GM15510 (cell line): ENCODE data around the gene PTPN9.

Experiments used
- POLR2A ChIP-seq: IDR thresholded peaks from 3 replicates; pipeline ENCODE4 v1.6.1; 2011; ENCODE audit warnings: borderline replicate concordance; ENCODE audit not compliant: insufficient read length; ENCODE audit errors: extremely low read depth

The PTPN9 gene

DNA sequence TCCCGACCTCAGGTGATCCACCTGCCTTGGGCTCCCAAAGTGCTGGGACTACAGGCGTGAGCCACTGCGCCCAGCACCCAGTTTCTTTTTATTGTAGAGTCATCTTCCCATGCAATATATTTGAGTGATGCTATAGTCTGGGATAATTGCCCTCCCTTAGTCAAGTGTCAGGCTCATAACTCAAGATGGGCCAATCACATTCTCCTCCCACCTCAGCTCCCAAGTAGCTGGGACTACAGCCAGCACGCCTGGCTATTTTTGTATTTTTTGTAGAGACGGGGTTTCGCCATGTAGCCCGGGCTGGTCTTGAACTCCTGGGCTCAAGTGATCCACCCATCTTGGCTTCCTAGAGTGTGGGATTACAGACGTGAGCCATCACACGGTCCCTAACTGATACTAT, 15.2 kb upstream of the PTPN9 start:
- no peak for TF ChIP-seq POLR2A

DNA sequence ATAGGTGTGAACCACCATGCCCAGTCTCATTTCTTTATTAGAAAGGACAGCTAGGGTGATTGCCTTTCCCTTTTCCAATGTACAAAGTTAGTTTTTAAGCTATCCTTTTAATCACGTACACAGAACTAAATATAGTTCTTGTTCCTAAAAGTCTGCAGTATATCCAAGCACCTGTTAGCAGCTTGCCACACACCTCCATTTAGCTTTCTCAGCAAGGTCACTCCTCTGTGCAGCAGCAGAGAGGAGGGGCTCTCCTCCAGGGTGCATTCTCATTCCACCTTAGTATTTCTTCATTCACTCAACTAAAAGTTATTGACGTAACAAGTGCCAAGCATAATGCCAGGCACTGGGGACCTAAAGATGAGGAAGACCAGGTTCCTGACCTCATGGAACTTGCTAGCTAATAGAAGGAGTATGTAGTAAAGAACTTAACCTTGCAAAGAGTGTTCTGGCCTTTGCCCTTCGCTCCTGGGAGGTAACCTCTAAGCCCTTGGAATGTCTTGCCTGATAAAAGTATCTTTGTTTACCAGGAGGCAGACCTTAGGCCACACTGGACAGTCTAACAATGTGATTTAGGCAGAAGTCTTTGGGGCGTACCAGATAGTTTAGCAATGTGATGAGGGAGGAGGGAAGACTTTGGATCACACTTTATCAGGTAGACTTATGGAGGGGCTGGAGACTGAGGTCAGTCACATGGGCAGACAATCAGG, 12.7 kb upstream of the PTPN9 start:
- no peak for TF ChIP-seq POLR2A

DNA sequence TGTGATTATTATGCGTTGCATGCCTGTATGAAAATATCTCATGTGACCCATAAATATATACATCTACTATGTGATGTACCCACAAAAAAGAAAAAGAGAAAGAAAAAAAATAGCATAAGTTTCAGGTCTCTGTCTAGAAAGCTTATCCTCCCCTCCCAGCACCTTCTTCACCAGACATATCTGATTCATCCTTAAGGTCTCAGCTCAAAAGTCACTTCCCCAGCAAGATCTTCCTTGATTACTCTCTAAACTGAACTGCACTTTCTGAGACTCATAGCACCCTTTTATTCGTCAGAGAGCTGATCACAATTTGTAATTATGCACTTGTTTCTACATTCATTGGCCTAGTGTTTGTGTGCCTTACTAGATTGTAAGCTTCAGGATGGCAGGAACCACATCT, 11.1 kb upstream of the PTPN9 start:
- TF ChIP-seq POLR2A: no peak

DNA sequence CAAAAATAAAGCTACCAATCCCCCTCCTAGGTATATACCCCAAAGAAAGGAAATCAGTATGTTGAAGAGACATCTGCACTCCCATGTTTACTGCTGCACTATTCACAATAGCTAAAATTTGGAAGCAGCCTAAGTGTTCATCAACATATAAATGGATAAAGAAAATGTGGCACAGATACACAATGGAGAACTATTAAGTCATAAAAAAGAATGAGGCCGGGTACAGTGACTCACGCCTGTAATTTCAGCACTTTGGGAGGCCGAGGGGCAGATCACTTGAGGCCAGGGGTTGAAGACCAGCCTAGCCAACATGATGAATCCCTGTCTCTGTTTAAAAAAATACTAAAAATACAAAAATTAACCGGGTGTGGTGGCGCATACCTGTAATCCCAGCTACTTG, 10.0 kb upstream of the PTPN9 start:
- no peak for TF ChIP-seq POLR2A

DNA sequence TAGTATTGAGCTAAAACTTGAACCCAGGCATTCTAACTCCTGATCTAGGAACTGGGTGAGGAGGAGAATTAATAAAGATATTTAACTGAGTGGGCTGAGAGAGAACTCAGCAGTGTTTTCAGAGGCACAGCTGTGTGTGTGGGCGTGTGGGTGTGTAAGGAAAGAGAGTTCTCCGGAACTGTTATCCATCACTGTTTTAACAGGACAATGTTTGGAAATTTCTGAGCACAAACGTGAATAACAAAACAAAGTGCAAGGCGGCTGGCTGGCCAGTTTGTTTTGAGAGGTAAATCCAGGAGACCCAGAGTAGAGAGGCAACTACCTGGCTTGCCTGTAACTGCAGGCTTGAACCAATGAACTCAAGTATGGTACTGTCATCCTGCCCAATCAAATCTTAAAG, 5.0 kb upstream of the PTPN9 start:
- TF ChIP-seq POLR2A: no peak

DNA sequence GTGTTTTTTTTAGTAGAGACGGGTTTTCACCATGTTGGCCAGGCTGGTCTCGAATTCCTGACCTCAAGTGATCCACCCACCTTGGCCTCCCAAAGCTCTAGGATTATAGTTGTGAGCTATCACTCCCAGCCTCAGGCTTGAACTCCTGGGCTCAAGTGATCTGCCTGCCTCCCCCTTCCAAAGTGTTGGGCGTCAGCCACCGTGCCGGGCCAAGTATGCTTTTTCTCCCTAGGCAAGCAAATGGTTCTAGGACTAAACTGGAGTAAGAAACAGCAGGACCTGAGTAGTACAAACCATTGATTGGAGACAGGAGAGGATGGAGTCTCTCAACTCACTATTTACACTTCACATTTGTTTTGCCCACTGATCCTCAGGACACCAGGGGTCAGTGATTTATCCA, 4.6 kb upstream of the PTPN9 start:
- no peak for TF ChIP-seq POLR2A

DNA sequence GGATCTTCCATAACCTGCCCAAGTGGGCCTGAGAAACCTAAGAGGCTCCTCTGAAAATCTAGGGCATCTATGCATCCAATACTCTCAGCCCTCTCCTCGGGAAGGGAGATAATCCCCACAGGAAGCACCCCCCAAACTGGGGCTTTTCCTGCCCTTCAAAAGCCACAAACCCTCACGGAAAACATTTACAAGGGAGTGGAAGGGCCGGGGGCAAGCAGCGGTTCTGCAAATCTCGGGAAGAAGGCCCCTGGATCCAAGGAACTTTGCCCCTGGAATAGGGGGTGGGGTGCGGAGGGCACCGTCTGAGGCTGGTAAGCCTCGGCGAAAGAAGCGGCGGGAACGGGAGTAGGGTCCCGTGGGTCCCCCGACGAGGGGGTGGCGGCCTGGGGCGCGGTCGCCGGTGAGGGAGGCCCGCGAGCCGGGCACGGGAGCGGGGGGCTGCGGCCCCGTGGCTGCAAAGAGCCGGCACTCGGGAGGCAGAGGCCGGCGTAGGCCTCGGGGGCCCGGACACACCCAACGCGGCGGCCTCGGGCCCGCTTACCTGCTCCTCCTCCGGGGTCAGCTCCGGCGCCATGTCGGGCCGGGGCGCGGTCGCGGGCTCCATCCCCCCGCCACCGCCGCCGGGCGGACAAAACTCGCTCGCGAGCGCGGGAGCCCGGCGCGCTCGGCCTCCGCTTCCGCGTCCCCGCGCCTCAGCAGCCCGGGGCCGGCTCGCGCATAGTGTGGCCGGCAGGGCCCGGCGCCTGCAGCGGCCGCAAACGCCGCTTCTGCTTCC, 755 bp downstream of the PTPN9 start:
- TF ChIP-seq POLR2A: no peak

DNA sequence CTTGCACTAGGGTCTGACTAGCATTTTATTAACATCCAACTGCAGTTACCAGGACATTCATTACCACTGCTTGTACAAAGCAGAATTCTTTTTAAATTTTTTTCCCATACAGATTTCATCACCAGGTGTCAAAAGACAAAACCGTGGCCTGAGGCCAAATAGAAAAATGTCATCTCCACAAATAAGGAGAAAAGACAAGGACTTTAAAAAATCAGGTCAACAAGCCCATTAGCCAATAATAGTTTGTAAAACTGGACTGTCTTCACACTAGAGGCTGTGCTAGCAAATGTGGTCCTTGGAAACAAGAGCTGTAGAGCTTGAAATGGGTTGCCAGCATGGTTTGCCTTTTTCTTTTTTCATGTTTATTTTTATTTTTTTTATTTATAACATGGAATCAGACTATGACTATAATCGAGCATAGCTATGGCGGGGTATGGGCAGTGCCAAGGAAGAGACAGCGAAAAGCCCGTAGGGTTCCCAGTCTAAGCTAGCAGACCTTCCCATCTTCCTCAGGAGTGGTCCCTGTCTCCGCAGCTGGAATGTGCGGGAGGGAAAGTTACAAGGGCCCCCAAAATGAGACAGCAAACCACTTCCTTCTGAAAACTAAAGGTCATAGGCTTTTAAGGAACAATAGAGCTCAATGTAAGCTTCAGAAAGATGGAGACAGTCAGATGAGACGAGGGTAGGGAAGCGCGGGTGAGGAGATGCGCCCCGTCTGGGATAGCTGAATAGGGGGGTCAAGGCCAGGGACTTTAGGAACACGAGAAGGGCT, 1.5 kb downstream of the PTPN9 start:
- TF ChIP-seq POLR2A: no peak

DNA sequence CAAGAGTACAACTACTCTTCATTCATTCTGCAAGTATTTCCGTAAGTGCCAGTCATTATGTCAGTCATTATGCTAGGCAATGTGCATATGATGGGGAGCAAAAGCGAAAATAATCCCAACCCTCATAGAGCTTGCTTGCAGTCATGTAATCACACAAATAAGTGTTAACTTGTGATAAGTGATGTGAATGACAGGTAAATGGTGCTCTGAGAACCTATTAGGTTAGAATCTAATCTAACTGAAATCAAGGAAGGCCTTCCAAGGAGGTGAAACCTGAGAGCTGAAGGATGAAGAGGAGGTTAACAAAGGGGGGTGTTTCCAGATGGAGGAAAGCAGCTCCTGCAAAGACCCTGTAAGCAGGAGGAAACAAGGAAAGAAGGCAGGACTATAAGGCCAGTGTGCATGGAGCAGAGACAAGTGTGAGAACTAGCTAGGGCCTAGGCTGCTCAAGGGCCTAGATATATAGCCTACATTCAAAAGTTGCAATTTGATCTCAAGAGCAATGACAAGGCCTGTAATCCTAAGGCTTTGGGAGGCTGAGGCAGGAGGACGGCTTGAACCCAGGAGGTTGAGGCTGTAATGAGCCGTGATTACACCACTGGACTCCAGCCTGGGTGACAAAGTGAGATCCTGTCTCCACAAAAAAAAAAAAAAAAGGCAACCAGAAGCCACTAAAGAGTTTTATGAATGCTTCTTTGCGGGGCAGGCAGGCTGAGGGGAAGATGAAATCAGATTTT, 5.3 kb downstream of the PTPN9 start:
- no peak for TF ChIP-seq POLR2A

DNA sequence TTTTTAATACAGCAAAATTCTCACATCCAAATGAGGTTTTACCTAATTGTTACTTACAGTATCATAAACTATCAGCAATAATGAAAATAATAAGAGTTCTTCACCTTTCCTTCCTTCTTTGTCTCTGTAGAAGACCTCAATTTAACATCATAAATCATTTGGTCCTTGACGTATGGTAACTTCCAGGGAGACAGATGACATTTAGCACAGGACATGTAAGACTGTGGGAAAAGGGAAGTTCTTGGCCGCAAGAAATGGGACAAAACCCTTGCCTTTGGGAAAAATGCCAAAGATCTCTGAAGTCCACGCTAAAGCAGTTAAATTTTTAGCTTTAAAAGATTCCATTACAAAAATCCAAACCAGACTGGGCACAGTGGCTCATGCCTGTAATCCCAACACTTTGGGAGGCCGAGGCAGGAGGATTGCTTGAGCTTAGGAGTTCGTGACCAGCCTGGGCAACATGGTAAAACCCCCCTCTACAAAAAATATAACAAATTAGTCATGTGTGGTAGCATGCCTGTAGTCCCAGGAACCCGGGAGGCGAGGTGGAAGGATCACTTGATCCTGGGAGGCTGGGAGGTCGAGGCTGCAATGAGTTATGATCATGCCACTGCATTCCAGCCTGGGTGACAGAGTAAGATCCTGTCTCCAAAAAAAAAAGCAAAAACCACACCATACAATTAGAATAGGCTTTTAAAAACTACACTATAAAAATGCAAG, 8.8 kb downstream of the PTPN9 start:
- no peak for TF ChIP-seq POLR2A

DNA sequence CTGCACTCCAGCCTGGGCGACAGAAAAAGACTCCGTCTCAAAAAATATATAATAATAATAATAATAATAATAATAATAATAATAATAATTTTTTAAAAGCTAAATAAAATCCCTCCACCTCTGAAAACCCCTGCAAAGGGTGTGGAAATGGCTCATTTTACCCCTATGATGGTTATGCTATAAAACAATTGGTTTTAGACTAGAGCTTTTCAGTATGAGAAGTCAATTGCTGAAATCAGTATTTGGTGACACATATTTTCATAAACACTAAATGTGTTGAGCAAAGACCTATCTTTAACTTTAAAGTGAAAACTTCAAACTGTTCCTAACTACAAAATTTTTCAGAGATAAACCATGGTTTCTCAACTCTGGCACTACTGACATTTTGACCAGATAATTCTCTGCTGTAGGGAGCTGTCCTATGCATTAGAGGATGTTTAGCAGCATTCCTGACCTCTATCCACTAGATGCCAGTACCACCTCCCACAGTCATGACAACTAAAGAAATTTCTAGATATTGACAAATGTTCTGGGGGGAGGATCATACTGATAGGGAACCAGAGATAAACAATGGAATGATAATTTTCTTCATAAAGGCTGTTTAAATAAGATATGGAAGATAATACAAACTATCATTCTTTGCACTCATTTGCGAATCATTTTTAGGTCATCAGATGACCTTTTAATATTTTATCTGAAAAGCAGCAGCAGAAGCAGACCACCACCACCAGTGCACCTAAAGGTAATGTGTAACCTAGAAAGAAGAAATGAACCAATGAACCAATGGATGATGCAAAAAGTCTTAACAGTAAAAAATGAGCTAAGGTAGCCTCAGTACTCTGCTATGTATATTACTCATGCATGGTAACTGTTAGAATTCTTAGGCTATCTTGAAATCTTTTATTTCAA, 13.8 kb downstream of the PTPN9 start:
- TF ChIP-seq POLR2A: no peak

DNA sequence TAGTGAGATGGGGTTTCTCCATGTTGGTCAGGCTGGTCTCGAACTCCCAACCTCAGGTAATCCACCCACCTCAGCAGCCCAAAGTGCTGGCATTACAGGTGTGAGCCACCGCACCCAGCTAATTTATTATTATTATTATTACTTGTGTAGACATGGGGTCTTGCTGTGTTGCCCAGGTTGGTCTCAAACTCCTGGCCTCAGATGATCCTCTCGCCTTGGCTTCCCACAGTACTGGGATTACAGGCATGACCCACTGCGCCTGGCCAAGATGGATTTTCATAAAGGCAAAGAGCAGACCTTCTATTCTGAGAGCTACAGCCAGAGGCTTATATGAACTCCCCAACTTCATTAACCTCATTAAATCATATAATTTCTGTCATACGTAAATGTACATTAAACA, 17.2 kb downstream of the PTPN9 start:
- TF ChIP-seq POLR2A: no peak

DNA sequence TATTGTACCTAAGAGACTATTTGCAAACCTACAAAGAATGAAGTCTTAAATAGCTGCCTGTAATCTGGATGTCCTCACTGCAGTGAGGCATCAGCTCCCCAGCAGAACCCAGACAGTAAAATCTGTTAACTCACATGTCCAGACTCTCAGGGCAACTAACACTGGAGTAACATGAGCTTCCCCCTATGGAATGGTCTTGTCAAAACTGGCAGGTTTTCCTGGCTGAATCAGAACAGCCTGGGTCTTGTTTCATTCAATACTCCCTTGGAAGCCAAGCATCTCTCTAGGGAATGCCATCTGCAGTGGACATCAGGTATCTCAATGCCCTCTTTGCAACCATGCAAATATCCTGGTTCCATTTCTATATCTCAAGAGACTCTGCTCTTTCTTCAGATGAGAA, 24.4 kb downstream of the PTPN9 start:
- TF ChIP-seq POLR2A: no peak
